ENCODE measurements around the gene PDP2.

- TF ChIP-seq E2F1 (CRISPR knock-in tag; IDR thresholded peaks at IDR 0.05), result no peak
- TF ChIP-seq TCF7 (CRISPR knock-in tag; IDR thresholded peaks at IDR 0.05; ENCODE audit: low read depth), result no peak
- no peak for TF ChIP-seq CTCF (IDR thresholded peaks at IDR 0.05)
- no peak for TF ChIP-seq AR (CRISPR knock-in tag; IDR thresholded peaks at IDR 0.05)
- TF ChIP-seq JUN (CRISPR knock-in tag; IDR thresholded peaks at IDR 0.05), result no peak
- TF ChIP-seq ZNF512 (CRISPR knock-in tag; IDR thresholded peaks at IDR 0.05; ENCODE audit: borderline replicate concordance), result no peak
- TF ChIP-seq NFE2L1 (CRISPR knock-in tag; IDR thresholded peaks at IDR 0.05), result no peak
- no peak for TF ChIP-seq GRHL2 (CRISPR knock-in tag; IDR thresholded peaks at IDR 0.05; ENCODE audit: insufficient replicate concordance, severe bottlenecking)
- TF ChIP-seq HMGA2 (CRISPR knock-in tag; IDR thresholded peaks at IDR 0.05), result no peak
- no peak for TF ChIP-seq CREB1 (CRISPR knock-in tag; IDR thresholded peaks at IDR 0.05)
- 0 out of 2 replicates have a peak, but pooled peaks have one; percentile 28 for TF ChIP-seq GABPB1 (CRISPR knock-in tag; IDR thresholded peaks at IDR 0.05)
- no peak for TF ChIP-seq RELA (CRISPR knock-in tag; IDR thresholded peaks at IDR 0.05; ENCODE audit: borderline replicate concordance)
Observed at GRCh38 chr16:66904846-66905632, 24.7 kb downstream of the PDP2 start.

Measured in WTC11 (cell line).